HG03565 (cell line): ENCODE measurements around the gene TSTD2.

Experiments used
- ATAC-seq: cut with Tn5 transposase; IDR thresholded peaks from one replicate; pipeline ENCODE4 v1.9.1; 2021; ENCODE audit warnings: mild to moderate bottlenecking, moderate library complexity; ENCODE audit not compliant: unreplicated experiment

Gene TSTD2

DNA sequence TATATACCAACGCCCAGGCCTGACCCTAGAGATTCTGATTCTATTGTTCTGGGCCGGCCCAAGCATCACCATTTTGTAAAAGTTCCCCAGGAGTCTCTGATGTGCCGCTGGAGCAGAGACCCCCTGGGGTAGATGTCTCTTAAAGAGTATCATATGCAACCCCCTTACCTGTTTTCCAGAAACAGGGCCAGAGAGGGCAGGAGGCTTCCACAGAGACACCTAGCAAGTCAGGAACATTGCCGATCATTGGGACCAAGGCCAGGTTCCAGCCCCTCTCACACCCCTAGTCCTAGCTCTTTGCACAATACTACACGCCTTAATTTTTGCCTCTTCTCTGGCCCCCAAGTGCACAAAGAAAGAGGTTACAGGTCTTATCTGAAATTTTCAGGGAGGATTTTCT, 67.9 kb downstream of the TSTD2 start:
- no peak for ATAC-seq

DNA sequence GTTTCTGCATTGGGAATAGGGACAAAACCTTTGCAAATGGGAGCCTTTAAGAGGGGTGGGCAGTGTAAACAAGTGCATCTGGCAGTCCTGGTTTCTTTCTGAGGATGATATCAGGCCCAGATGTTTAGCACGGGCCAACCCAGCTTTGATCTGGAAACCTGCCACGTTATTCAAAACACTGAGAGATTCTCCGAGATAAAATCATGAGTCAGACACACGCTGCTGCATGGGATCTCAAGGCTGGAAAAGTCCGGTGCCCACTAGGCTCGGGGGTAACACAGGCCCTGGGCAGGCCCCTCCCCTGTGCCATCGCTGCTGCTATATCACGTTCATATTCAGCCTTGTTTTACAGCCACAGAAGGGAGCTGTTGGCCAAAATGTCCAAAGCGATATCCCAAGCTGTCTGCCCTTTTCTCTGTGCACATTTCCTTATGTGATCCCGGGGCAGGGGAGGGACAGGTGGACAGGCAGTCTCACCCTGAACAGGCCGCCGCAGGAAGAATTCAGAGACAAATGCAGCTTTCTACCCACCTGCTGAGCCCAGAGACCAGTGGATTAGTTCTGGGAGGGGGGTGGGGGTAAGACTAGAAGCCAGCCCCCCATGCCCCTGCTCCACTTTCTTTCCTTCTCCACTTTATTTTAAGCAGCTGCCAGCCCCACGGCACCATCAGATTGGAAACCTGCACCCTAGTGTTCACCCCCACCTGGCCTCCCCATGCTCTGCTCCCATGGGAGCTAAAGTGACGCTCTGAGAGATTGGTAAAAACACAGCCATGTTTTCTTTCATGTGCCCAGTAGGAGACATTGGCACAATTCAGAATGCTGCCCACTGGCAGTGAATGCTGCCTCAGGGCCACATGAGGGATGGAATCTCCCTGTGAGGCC, 68.6 kb downstream of the TSTD2 start:
- no peak for ATAC-seq

DNA sequence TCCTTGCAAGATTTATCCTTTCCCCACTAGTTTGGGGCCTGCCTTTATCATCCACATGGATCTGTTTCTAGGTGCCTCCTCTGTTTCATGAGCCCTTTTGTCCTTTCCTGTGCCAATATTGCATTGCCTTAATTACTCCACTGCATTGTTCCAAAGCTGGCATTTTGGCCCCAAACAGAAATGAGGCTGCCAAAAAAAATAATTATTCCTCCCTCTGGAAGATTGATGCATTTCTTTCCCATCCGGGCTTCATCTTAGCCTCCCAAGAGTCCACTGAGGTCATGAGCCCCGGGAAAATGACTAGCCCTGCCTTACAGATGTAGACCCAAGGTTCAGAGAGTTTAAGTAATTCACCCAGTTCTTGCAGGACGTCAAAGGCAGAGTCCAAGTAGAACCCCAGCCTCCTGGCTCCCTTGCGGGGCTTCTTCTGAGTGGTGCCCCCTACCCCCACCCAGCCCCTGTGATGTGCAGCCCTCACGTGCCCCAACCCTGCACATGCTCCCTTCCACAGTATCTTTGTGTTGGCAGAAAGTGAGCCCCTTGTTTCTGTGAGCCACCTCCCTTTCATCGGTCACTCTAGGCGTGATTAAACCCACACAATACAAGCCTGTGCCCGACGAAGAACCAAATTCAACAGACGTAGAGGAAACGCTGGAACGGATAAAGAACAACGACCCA, 69.6 kb downstream of the TSTD2 start:
- no peak for ATAC-seq

DNA sequence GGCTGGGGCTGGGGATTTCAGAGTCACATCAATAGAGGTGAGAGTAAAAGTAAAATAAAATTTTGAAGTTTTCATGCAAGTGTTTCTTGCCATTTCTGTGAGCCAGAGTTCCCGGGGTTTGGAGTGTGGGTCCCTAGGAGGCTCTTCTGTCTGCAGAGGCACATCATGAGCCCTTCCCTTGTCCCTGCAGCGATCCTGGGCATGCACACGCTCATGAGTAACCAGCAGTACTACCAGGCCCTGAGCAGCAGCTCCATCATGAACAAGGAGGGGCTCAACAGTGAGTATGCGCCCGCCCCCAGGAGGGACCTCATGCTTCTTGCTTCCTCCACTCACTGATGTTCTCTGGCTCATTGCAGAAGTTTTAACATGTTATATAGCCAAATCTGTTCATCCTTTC, 70.6 kb downstream of the TSTD2 start:
- ATAC-seq = no peak

DNA sequence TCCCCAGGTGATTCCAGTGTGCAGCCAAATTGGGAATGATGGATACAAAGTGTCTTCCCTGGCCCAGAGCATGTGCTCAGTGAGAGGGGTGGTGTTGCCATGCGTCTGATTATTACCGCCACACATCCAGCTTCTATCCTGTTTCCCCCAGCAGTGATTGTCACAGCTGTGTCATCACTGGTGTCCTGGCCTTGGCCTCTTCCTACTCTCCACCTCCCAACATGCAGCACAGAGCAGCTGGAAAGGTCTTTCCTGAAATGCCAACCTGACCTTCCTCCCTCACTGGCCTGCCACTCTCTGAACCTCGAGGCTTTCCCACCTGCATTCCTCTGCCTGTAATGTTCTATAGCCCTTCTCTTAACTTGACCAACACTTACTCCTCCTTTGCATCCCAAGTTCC, 71.7 kb downstream of the TSTD2 start:
- no peak for ATAC-seq

DNA sequence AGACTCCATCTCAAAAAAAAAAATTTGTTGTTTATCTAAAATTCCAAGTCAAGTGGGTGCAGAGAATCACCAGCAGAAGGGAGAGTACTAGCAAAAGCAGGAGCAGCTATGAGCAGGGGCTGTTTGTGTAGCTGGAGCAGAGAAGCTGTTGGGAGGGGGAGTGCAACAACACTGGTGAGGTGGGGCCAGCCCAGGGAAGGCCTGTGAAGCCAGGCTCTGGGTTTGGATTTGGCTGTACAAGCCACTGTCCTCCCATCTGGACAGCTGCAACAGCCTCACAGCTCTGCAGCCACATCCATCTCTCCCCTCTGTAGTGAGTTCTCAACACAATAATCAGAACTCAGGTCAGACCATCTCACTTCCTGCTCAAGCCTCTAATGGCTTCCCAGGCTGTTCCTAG, 72.3 kb downstream of the TSTD2 start:
- no peak for ATAC-seq

DNA sequence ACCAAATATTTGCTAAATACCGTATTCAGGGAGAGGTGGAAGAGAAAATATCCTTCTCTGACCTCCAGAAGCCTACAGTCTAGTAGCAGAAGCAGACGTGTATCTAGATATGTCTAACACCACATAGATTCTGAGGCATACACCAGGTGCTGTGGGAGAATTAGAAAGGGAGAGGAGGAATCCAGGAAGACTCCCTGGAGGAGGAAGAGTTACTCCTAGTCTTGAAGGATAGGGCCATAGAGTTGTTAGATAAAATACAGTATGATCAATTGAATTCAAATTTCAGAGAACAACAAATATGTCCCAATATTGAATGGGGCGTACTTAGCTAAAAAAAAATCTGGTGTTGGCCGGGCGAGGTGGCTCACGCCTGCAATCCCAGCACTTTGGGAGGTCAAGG, 73.0 kb downstream of the TSTD2 start:
- ATAC-seq = no peak

DNA sequence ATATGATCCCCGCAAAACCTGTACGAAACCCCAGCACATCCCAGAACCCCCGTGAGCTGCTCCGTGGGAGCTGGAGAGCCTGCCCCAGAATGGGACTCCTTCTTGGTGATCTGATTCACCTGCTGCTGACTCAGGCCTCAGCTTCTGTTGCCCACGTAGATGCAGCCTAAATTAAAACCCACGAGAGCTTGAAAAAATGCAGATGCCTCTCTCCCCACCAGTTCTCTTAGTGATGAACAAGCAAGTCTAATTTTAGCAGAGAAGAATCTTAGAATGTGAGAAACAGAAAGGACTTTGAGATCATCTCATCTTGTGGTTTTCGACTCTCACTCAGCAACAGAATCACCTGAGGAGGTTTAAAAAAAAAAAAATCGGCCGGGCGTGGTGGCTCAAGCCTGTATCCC, 74.1 kb downstream of the TSTD2 start:
- peak; percentile 87 for ATAC-seq

DNA sequence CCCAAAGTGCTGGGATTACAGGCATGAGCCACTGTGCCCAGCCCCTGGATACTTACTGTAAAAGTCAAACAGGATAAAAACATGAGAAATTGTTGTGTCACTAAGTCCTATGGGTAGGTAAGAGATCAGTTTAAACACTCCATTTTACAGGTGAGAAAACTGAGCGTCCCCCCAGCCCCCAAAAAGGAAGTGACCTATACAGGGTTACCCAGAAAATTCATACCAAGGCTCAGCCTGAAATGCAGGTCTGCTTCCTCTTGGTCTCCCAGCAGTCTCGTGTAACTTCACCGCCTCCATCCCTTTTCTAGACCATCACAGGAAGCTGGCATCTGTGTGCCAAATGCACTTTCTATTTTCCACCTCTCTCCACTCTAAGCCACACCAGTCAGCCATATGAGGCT, 74.5 kb downstream of the TSTD2 start:
- no peak for ATAC-seq

DNA sequence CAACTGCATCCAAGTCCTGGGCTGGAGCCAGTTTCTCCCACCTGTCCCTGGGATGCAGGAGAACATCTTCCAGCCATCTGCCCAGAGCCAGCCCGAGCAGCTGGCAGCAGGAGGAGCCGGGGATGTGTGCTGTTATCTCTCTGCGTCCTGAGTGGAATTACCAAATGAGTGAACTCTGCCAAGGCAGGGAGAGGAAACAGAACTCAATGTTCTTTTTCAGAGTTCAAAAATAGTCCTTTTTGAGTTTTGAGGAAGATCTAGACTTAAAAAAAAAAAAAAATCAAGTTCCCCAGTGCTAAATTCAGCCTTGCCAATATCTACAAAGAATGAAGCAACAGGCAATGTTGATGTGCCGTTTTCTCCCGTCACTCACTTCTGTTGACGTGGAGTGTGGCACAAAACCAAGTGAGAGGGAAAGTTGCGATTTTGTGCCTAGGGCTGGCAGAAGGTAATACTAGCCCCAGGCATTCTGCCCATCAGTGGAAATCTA, 75.5 kb downstream of the TSTD2 start:
- ATAC-seq = no peak

DNA sequence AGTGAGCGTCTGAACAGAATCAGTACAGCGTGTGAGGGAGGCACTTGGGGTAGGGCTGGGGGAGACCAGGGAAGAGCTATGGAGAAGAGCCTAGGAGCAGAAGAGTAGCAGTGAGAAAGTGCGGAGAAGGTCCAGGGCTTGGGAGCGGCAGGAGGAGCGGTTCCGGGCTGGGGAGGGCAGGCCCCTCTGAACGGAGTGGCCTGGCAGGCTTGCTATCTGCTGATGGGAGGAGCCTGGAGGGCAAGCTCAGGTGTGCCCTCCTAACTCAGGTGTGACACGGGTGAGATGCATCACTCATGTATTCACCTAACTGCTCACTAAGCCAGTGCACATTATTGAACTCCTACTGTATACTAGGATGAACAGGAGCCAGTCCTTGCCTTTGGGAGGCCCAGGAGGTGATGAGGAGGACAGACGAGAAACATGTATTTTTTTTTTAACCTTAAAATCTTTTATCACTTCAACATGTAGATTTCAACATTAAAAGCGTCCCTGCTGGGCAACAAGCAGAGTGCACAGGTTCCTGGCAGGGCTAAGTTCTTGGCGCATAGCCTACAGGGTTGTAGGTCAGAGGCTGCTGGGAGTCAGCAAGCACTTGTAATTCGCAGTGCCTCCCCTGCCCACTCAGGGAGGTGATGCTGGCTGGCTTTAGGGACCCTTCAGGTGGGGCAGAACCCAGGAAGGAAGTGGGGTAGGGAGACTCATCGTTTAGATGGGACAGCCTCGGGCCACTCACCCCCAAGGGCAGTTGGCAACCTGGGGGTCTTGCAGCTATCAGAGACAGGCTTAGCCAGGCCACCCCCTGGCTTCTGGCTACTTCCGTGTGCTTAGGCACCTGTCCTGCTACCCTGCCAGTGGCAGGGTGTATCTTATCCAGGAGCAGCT, 76.2 kb downstream of the TSTD2 start:
- ATAC-seq = no peak

DNA sequence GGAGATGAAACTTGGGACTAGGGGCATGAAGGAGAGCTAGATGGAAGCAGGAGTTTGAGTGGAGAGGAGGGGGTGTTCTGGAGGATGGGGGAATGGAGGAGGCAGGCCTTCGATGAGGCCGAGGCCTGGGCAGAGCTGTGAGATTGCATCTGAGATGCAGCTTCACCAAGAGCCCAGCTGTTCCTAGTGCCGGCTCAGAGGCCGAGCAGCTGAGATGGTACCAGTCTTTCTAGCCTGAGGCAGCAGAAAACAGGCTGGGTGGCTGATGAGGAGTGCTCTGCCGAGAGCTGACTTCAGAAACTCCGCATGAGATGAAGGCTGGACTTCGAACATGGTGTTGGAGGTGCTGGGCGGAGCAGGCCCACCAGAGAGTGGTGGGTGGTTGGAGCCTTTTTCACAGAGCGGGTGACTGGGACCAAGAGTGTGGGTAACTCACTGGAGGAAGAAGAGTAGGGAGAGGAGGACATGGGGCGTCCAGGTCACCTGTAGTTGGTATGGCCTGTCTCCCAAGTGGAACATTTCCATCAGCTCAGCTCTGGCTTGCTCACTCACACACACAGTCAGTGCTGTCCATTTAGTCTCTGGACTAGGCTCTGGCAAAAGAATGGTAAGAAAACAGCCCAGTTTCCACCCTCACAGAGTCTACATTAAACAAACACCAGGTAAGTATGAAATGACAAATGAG, 77.0 kb downstream of the TSTD2 start:
- ATAC-seq = no peak

DNA sequence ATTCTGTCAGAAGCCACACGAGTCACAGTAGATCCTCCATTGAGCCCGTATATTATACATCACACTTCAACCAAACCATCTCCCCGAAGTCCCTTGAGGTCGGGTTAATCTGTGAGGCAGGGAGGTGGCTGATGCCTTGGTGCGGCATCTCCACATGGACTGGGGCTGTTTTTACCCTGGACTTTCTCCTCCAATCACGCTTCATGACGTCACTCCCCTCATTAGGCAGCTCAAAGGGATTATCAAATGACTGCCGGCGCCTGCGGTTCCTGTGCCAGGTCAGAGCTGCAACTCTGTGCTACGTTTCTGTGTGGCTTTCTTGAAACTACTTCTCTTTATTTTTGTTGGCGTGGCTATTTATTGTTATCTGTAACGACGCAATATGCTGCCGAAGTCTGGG, 78.0 kb downstream of the TSTD2 start:
- no peak for ATAC-seq

DNA sequence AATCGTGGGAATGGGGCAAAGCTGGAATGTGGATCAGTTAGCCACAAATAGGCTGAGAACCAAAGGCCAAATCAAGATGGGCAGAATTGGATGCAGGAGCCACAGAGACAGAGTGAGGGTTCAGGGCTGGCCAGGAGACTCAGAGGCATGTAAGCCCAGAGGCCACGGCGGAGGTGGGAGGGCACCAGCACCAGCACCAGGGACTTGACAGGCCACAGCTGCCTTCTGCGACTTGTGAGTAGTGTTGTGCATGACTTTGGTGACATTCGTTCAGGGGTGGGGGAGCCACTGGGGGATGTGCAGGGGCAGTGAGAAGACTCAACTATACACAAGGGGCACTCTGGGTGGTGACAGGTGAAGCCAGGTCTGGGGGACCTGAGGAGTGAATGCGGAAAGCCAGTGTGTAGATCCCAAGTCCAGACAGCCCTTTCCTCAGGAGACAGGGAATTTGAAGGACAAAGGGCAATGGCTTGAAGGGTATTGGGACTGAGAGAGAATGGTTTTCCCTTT, 78.5 kb downstream of the TSTD2 start:
- ATAC-seq = no peak

DNA sequence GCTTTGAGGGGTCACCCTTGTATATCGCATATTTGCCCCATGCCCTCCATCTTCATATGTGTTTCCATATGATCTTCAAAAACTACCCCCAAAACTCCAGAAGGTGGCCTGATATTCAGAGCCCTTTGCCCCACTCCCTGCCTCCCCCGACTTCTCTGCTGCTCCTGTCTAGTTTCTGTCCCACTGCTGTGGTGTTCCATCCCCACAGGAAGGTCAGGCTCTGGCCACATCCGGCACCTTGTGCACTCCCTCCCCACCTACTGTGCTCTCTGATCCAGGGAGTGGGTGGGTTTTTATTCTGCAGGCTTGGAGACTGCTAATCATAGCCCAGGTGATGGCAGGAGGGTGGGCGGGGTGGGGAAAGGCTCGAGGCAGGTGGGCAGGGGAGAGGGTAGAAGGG, 79.3 kb downstream of the TSTD2 start:
- no peak for ATAC-seq

DNA sequence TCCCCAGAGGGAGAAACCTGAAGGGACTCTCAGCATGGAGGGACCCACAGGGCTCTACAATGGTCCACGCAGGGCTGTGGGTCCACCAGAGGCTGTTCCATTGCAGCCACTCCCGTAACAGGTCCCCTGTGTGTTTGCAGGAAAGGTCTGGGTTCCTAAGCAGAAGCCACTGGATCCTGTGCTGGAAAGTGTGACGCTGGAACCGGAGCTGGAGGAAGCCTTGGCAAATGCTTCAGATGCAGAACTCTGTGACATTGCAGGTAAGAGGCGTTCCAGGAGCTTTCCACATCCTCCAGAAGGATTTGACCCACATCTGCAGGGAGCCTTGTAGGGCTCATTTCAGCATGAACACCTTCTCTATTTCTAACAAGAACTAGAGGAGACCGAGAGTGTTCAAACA, 80.0 kb downstream of the TSTD2 start:
- ATAC-seq = no peak

DNA sequence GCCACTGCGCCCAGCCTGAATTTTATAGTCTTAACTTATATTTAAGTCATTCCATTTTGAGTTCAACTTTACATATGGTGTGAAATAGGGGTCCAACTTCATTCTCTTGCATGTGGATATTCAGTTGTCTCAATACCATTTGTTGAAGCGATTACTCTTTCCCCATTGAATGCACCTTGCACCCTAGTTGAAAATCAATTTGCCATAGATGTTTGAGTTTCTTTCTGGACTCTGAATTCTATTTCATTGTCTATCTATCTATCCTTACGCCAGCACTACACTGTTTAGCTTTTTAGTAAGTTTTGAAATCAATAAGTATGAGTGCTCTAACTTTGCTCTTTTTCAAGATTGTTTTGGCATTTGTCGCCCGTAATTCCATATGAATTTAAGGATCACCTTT, 81.9 kb downstream of the TSTD2 start:
- ATAC-seq = no peak

DNA sequence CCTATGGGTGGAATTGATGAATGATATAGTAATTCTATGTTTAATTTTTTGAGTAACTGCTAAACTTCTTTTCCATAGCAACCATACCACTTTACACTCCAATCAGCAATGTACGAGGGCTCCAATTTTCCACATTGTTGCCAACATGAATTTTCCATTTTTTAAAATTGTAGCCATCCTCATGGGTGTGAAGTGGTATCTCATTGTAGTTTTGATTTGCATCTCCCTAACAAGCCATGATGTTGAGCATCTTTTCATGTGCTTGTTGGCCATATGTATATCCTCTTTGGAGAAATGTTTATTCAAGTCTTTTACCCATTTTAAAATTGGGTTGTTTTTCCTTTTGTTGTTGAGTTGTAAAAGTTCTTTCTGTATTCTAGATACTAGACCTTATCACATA, 82.8 kb downstream of the TSTD2 start:
- ATAC-seq = no peak
